ENCODE measurements around the gene BPTF.

- no peak for TF ChIP-seq CTCF (conservative IDR thresholded peaks at IDR 0.05 in 1 of 2, IDR thresholded peaks at IDR 0.05 in 1 of 2; ENCODE audit: extremely low read depth in 1 of 2, insufficient read depth in 1 of 2, low read depth in 1 of 2, low read length in 2 of 2)
- no peak for TF ChIP-seq EZH2 (IDR thresholded peaks at IDR 0.05; ENCODE audit: borderline replicate concordance, low read length)
Observed at GRCh38 chr17:68021963-68022362, 196.7 kb downstream of the BPTF start.
